Endothelial cell of umbilical vein (primary cell): ENCODE measurements around the gene SNAPC4. TPM values are rescaled to one million over a fixed set of nuclear protein-coding genes. Genes with fewer than 3 reads are reported as not detected.

ENCODE experiments used
- BruUV-seq: library from RNA; stranded (reverse); fragments of 400-500 nt; replicated peaks from 2 replicates; lab custom pipeline; 2021; lab: Mats Ljungman, UMichigan
- CTCF ChIA-PET: fragments of 300-600, 350-600 bp; sonication (Branson Sonifier 250); formaldehyde crosslinking; loops from one replicate; lab custom pipeline; 2021; ENCODE audit warnings: antibody characterized with exemption, inconsistent platforms; lab: Charles Lee
- POLR2A ChIA-PET: fragments of 300-600, 350-600 bp; sonication (Branson Sonifier 250); formaldehyde crosslinking; loops from one replicate; lab custom pipeline; 2021; ENCODE audit warnings: antibody characterized with exemption, inconsistent platforms; lab: Charles Lee
- DNase-seq: peaks from one replicate; pipeline ENCODE4 v3.0.0-alpha.2; 2011; ENCODE audit warnings: low read depth, low spot score
- FAIRE-seq: peaks from 2 replicates; lab custom pipeline; 2011; peaks lifted over from hg19 to GRCh38; lab: Jason Lieb, UNC
- H2AFZ ChIP-seq: 2 replicates; pipeline ENCODE4 v1.6.0; 2012; ENCODE audit warnings: low read depth, low read length, control low read depth, inconsistent platforms
- H3K27ac ChIP-seq: 2 replicates; pipeline ENCODE4 v1.5.1; 2011; ENCODE audit warnings: low read depth, mild to moderate bottlenecking, control low read depth, low read length, moderate library complexity; ENCODE audit not compliant: insufficient read depth
- H3K27me3 ChIP-seq, 2 experiments: 2 replicates each; pipeline versions ENCODE4 v1.6.0 to v1.6.1; 2011; ENCODE audit warnings: low read length in 2 of 2, mixed read lengths in 1 of 2; ENCODE audit not compliant: control insufficient read depth in 2 of 2, insufficient read depth in 2 of 2
- H3K36me3 ChIP-seq, 2 experiments: 2 replicates in 1 of 2; 3 replicates in 1 of 2; pipeline ENCODE4 v1.5.1; 2011; ENCODE audit warnings: low read length in 2 of 2, mild to moderate bottlenecking in 1 of 2, moderate library complexity in 1 of 2; ENCODE audit not compliant: control insufficient read depth in 2 of 2, insufficient read depth in 2 of 2; ENCODE audit errors: extremely low read depth in 1 of 2
- H3K4me1 ChIP-seq: 3 replicates; pipeline ENCODE4 v1.5.1; 2011; ENCODE audit warnings: mild to moderate bottlenecking, low read length; ENCODE audit not compliant: control insufficient read depth, insufficient read depth; ENCODE audit errors: extremely low read depth
- H3K4me2 ChIP-seq: 2 replicates; pipeline ENCODE4 v1.6.1; 2011; ENCODE audit warnings: low read length, control low read depth, mixed read lengths; ENCODE audit not compliant: insufficient read depth
- H3K4me3 ChIP-seq, 3 experiments: fragments of 200-600 bp in 1 of 3; sonication (generic), shearing (Covaris generic) in 1 of 3; replicated peaks in 1 of 3; 2 replicates each; pipeline ENCODE4 v1.5.1; 2011 to 2016; ENCODE audit warnings: control low read depth in 3 of 3, low read length in 3 of 3, mild to moderate bottlenecking in 2 of 3, inconsistent platforms in 1 of 3, low read depth in 1 of 3, moderate library complexity in 1 of 3; ENCODE audit not compliant: insufficient read depth in 1 of 3
- H3K79me2 ChIP-seq: 2 replicates; pipeline ENCODE4 v1.6.0; 2012; ENCODE audit warnings: low read length, inconsistent platforms; ENCODE audit not compliant: control insufficient read depth, insufficient read depth
- H3K9ac ChIP-seq: replicated peaks from 2 replicates; pipeline ENCODE3; 2011; ENCODE audit warnings: low read length, control low read depth; ENCODE audit not compliant: insufficient read depth; ENCODE audit errors: extremely low read depth
- H3K9me1 ChIP-seq: replicated peaks from 3 replicates; pipeline ENCODE4 v1.6.0; 2011; ENCODE audit warnings: mild to moderate bottlenecking, low read length; ENCODE audit not compliant: control insufficient read depth, insufficient read depth; ENCODE audit errors: extremely low read depth
- H3K9me3 ChIP-seq: replicated peaks from 2 replicates; pipeline ENCODE4 v1.5.1; 2012; ENCODE audit warnings: low read length, inconsistent platforms; ENCODE audit not compliant: control insufficient read depth, insufficient read depth
- H4K20me1 ChIP-seq: replicated peaks from 2 replicates; pipeline ENCODE3; 2011; ENCODE audit warnings: mild to moderate bottlenecking, low read length; ENCODE audit not compliant: control insufficient read depth, insufficient read depth; ENCODE audit errors: extremely low read depth
- CTCF ChIP-seq, 2 donors: IDR thresholded peaks; 1 replicate in 1 of 2; 2 replicates in 1 of 2; pipeline ENCODE4 v1.5.1; 2011; ENCODE audit warnings: low read length in 2 of 2, mild to moderate bottlenecking in 2 of 2, moderate library complexity in 2 of 2, control low read depth in 1 of 2, inconsistent platforms in 1 of 2, low read depth in 1 of 2; ENCODE audit not compliant: insufficient read depth in 1 of 2; ENCODE audit errors: extremely low read depth in 1 of 2
- EZH2 ChIP-seq: IDR thresholded peaks from 2 replicates; pipeline ENCODE4 v1.6.1; 2012; ENCODE audit warnings: borderline replicate concordance, low read depth, mild to moderate bottlenecking, moderate library complexity, low read length, inconsistent platforms; ENCODE audit not compliant: severe bottlenecking
- FOS ChIP-seq: IDR thresholded peaks from 2 replicates; pipeline ENCODE4 v1.6.1; 2011; ENCODE audit warnings: mild to moderate bottlenecking, low read length, moderate library complexity, borderline replicate concordance; ENCODE audit not compliant: insufficient read depth
- GATA2 ChIP-seq: IDR thresholded peaks from 2 replicates; pipeline ENCODE4 v1.7.0; 2011; ENCODE audit warnings: low read depth, mild to moderate bottlenecking, moderate library complexity, mixed read lengths, low read length; ENCODE audit not compliant: insufficient read length, insufficient read depth
- JUN ChIP-seq: IDR thresholded peaks from 2 replicates; pipeline ENCODE4 v1.6.1; 2011; ENCODE audit warnings: borderline replicate concordance, low read depth; ENCODE audit not compliant: insufficient read length, insufficient read depth
- MAX ChIP-seq: IDR thresholded peaks from 2 replicates; pipeline ENCODE4 v1.6.1; 2011; ENCODE audit not compliant: insufficient read depth, insufficient read length
- MYC ChIP-seq: IDR thresholded peaks from one replicate; pipeline ENCODE4 v1.6.1; 2011; ENCODE audit warnings: mild to moderate bottlenecking, low read depth, low read length
- POLR2A ChIP-seq: IDR thresholded peaks from 2 replicates; pipeline ENCODE4 v1.6.1; 2012; ENCODE audit warnings: low read depth, mild to moderate bottlenecking, control low read depth, low read length
- POLR2AphosphoS5 ChIP-seq: IDR thresholded peaks from 2 replicates; pipeline ENCODE4 v1.6.1; 2012; ENCODE audit warnings: low read depth, mild to moderate bottlenecking, control low read depth, low read length, moderate library complexity; ENCODE audit not compliant: insufficient read depth
- dilution Hi-C: fragments of 300-500 bp; cut with MboI; formaldehyde crosslinking; loops from one replicate; pipeline ENCODE4 v1.15.0; 2019; ENCODE audit warnings: low sequenced_read_pairs; ENCODE audit not compliant: extremely low pct_ligation_motif_present
- intact Hi-C: fragments of 100-400 bp; cut with micrococcal nuclease; formaldehyde crosslinking; loops from one replicate; pipeline ENCODE4 v1.10.0; 2022
- polyA plus RNA-seq, 4 experiments: library from polyadenylated mRNA; depleted of rRNA in 3 of 4; stranded (reverse) in 3 of 4; unstranded in 1 of 4; fragments of >200 nt; gene quantifications; 2 replicates each; pipeline versions ENCODE4 v1.2.1 to v1.2.3, GENCODE V29; 2011 to 2012; ENCODE audit warnings: missing spikeins in 1 of 4
- total RNA-seq: library from RNA; stranded (reverse); gene quantifications from 2 replicates; pipeline ENCODE4 v1.2.3, GENCODE V29; 2021

The SNAPC4 gene
- total and polyA plus RNA-seq, 2 donors (not counting 3 experiments of a cell fraction or from before 2014, with no cell fraction given): 6.7 to 17.5 TPM

- no peak for TF ChIP-seq POLR2AphosphoS5
- no peak for TF ChIP-seq FOS
- no peak for TF ChIP-seq POLR2A
- TF ChIP-seq GATA2: no peak
- TF ChIP-seq CTCF (IDR thresholded peaks at IDR 0.05; ENCODE audit: extremely low read depth in 1 of 2, insufficient read depth in 1 of 2, low read depth in 1 of 2, low read length in 2 of 2): no peak
- no peak for TF ChIP-seq MAX
- TF ChIP-seq JUN: no peak
- no peak for TF ChIP-seq EZH2
- TF ChIP-seq MYC: no peak
- no TSS peak for BruUV-seq
- no peak for DNase-seq
- H3K27me3 ChIP-seq: no peaks in the 10 kb centered on the region
- H3K9ac ChIP-seq: no peak overlapping the region
- H3K4me3 ChIP-seq: no peak overlapping the region
- H3K9me1 ChIP-seq: no peaks in the 10 kb centered on the region
- no peak for FAIRE-seq
- no peaks in the 10 kb centered on the region for H3K9me3 ChIP-seq
- peaks cover 14% of the 10 kb centered on the region for H3K79me2 ChIP-seq
- peaks cover 15 to 53% of the 10 kb centered on the region in 2 experiments for H3K36me3 ChIP-seq
- no peak overlapping the region for H3K4me2 ChIP-seq
- H2AFZ ChIP-seq: no peak overlapping the region
- H3K4me1 ChIP-seq: peaks cover 2% of the 10 kb centered on the region
- dilution Hi-C loops (no loop called here), intact Hi-C loops (no loop called here)
- H4K20me1 ChIP-seq: no peaks in the 10 kb centered on the region
- CTCF ChIA-PET: no interaction called here
- H3K27ac ChIP-seq: no peak overlapping the region
- POLR2A ChIA-PET: no interaction called here
Measured at GRCh38 chr9:136443087-136443486, 43.1 kb upstream of the SNAPC4 start.
